BE2C (cell line): ENCODE results near the gene RASA3.

ENCODE experiments used
- DNase-seq: peaks from one replicate; pipeline ENCODE4 v3.0.0-alpha.2; 2020
- H3K27me3 ChIP-seq: fragments of 250-450 bp; sonication (Bioruptor Pico); 2 replicates; pipeline ENCODE4 v1.5.1; 2020; ENCODE audit warnings: mild to moderate bottlenecking
- H3K36me3 ChIP-seq: fragments of 250-450 bp; sonication (Bioruptor Pico); 2 replicates; pipeline ENCODE4 v1.5.1; 2020; ENCODE audit warnings: mild to moderate bottlenecking
- H3K4me1 ChIP-seq: fragments of 250-450 bp; sonication (Bioruptor Pico); 2 replicates; pipeline ENCODE4 v1.5.1; 2020
- H3K4me3 ChIP-seq: 2 replicates; pipeline ENCODE4 v1.5.1; 2011; ENCODE audit warnings: low read depth, low read length
- H3K9me3 ChIP-seq: fragments of 250-450 bp; sonication (Bioruptor Pico); 2 replicates; pipeline ENCODE4 v1.5.1; 2020
- TF ChIP-seq, protein P1 (sequence below): IDR thresholded peaks from 2 replicates; pipeline ENCODE4 v1.5.1; 2012; ENCODE audit warnings: mild to moderate bottlenecking, low read depth, low read length

RASA3 gene

DNA sequence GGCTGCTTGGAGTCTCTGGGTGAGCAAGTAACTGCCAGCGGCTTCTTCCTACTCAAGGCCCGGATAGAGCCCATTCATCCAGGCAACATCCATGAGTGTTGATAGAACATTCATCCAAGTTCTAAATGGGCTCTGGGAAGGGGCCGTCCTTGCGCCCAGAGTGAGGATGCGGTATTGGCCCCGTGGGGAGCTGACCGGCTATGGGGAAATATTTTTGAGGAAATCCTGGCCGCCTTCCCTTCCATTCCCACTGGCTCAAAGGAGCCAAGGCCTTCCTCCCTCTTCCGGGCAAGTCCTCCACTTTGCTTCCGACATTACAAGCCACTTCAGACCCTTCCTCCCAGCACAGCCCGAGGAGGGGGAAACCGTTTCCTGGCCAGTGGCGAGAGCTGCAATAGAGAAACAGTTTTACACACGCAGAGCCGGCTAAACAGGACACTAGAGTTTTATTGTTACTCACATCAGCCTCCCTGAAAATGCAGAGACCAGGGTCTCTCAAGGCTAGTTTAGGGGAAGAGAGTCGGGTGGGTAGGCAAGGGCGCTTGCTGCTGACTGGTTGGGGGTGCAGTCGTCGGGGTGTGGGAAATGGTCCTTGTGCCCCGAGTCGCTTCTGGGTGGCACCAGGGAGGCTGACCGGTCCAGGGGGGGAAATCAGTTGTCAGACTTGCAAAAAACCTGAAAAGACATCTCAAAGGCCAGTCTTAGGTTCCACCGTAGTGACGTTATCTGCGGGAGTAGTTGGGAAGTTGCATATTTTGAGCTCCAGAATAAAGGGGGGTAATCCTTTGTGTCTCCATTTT is 196.1 kb downstream of the RASA3 start:
- Histone ChIP-seq H3K27me3 (no peaks in the 10 kb centered on the region), H3K36me3 (no peaks in the 10 kb centered on the region), H3K4me1 (peaks cover 4% of the 10 kb centered on the region; the same call in 1 of the 2 replicates), H3K9me3 (no peaks in the 10 kb centered on the region), H3K4me3 (no peak overlapping the region)
- TF ChIP-seq, protein P1, sequence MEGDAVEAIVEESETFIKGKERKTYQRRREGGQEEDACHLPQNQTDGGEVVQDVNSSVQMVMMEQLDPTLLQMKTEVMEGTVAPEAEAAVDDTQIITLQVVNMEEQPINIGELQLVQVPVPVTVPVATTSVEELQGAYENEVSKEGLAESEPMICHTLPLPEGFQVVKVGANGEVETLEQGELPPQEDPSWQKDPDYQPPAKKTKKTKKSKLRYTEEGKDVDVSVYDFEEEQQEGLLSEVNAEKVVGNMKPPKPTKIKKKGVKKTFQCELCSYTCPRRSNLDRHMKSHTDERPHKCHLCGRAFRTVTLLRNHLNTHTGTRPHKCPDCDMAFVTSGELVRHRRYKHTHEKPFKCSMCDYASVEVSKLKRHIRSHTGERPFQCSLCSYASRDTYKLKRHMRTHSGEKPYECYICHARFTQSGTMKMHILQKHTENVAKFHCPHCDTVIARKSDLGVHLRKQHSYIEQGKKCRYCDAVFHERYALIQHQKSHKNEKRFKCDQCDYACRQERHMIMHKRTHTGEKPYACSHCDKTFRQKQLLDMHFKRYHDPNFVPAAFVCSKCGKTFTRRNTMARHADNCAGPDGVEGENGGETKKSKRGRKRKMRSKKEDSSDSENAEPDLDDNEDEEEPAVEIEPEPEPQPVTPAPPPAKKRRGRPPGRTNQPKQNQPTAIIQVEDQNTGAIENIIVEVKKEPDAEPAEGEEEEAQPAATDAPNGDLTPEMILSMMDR: no peak
- no peak for DNase-seq

DNA sequence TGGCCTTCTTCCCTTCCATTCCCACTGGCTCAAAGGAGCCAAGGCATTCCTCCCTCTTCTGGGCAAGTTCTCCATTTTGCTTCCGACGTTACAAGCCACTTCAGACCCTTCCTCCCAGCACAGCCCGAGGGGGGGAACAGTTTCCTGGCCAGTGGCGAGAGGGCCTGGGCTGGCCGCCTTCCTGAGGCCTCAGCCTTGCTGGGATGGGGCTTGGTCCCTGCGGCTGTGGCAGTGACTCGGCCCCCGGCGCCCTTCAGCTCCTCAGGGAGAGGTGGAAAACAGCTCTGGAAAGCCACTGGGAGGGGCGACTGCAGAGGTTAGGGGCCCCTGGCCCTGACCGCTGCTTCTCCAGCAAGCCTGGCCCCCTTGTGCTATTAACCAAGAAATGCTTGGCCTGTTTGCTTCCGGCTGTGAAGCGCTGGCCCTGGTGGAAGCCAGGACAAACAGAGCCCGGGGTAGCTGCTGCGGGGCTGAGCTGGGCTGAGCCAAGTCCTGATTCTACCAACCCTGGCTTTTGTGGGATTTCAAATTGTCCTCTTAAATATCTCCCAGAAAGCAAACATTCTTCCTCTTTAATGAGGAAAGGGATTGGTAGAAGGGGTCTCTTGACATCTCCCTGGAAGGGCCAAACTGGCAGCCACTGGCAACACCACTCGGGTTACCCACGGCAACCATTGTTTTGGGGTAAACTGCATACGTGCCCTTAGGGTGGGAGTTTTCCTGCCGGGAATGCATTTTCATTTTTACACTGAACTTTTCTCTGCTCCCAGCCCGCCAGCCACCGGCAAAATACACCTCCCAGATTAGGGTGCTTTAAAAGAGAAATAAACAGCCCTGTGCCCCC is 197.2 kb downstream of the RASA3 start:
- Histone ChIP-seq H3K4me3 (no peak overlapping the region), H3K27me3 (no peaks in the 10 kb centered on the region), H3K9me3 (no peaks in the 10 kb centered on the region), H3K36me3 (no peaks in the 10 kb centered on the region), H3K4me1 (peaks cover 4% of the 10 kb centered on the region; the same call in 1 of the 2 replicates)
- DNase-seq: no peak
- TF ChIP-seq, protein P1: no peak

DNA sequence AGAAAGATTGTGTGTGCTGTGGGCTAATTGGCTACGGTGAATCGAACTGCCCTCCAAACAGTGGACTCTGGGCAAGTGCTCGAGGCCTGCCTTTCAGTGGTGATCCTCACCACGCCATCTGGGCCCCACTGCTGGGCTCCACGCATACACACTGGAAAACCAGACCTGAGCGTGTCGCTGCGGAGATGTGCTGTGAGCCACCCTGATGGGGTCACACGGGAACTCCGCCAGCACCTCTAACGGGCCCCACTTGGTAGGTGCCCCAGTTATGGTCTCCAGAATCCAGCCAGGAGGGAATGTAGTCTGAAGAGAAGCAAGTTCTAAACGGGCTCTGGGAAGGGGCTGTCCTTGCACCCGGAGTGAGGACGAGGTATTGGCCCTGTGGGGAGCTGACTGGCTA is 197.8 kb downstream of the RASA3 start:
- Histone ChIP-seq H3K4me1 (peaks cover 4% of the 10 kb centered on the region; the same call in 1 of the 2 replicates), H3K4me3 (no peak overlapping the region), H3K9me3 (no peaks in the 10 kb centered on the region), H3K36me3 (no peaks in the 10 kb centered on the region), H3K27me3 (no peaks in the 10 kb centered on the region)
- TF ChIP-seq, protein P1: no peak
- no peak for DNase-seq

DNA sequence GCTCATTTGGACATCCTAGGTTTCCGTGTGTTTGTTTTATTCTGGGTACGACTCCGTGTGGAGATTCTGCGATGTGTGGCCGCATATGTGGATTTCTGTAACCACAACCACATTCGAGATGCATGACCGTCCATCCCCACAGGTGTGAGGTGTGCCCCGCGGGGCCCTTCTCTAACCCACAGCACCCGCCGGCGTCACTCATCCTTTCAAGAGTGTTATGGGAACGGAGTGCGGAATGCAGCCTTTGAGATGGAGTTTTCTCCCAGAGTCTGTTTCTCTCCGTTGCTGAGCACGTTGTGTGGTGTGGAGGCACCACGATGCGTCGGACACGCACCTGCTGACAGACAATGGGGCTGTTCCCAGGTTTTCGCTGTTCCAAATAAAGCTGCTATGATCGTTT is 198.5 kb downstream of the RASA3 start:
- no peaks in the 10 kb centered on the region for H3K9me3 ChIP-seq
- TF ChIP-seq, protein P1: no peak
- no peak overlapping the region for H3K4me3 ChIP-seq
- no peak for DNase-seq
- H3K4me1 ChIP-seq: peaks cover 1% of the 10 kb centered on the region; the same call in 1 of the 2 replicates
- H3K36me3 ChIP-seq: no peaks in the 10 kb centered on the region
- H3K27me3 ChIP-seq: no peaks in the 10 kb centered on the region

DNA sequence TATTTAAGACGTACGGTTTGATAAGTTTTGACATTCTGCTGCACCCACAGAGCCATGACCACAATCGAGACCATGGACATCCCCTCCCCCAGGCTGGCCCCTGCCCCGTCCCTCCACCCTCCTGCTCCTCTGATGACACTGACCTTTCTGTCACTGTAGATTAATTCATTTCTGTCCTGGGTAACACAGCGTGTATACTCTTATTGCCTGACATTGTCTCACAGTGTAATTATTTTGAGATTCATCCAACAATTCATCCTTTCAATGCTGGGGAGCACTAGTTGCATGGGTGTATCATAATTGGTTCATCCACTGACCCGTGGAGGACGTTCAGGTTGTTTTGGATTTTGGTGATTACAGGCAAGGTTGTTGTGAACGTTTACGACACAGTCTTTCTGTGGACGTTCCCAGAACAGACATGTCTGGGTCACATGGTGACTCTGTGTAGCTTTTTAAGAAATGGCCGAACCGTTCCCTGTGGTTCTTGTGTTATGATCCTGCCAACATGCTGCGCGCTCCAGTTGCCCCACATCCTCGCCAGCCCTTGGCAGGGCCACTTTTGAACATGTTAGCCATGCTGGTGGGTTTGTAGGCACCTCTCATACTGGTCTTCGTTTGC is 200.5 kb downstream of the RASA3 start:
- Histone ChIP-seq H3K36me3 (no peaks in the 10 kb centered on the region), H3K27me3 (no peaks in the 10 kb centered on the region), H3K9me3 (no peaks in the 10 kb centered on the region), H3K4me3 (no peak overlapping the region), H3K4me1 (no peaks in the 10 kb centered on the region; the same call in 1 of the 2 replicates)
- TF ChIP-seq, protein P1: no peak
- no peak for DNase-seq
